Activated B cell treated with CpG ODN at 0.5 μM for 24 hours (primary cell): ENCODE results near the gene SDC1. TPM values are rescaled to one million over a fixed set of nuclear protein-coding genes. Genes with fewer than 3 reads are reported as not detected.

ENCODE experiments used
- ATAC-seq: fragments of 200-7000 bp; cut with Tn5 transposase; one replicate; pipeline ENCODE4 v1.10.0; 2021; ENCODE audit warnings: low read depth, mild to moderate bottlenecking, moderate library complexity
- CTCF ChIA-PET: fragments of 350-600 bp; sonication (Branson Sonifier 250); formaldehyde crosslinking; loops from one replicate; lab custom pipeline; 2021; ENCODE audit warnings: antibody characterized with exemption; lab: Charles Lee
- POLR2A ChIA-PET: fragments of 350-600 bp; sonication (Branson Sonifier 250); formaldehyde crosslinking; loops from one replicate; lab custom pipeline; 2021; ENCODE audit warnings: antibody characterized with exemption; lab: Charles Lee
- DNase-seq: peaks from one replicate; pipeline ENCODE4 v3.0.0; 2022
- H3K27ac Mint-ChIP-seq: one replicate; pipeline ENCODE4 v1.8.0; 2020; ENCODE audit warnings: mixed read lengths
- H3K27me3 Mint-ChIP-seq: one replicate; pipeline ENCODE4 v1.8.0; 2021; ENCODE audit warnings: mixed read lengths
- H3K36me3 Mint-ChIP-seq: one replicate; pipeline ENCODE4 v1.8.0; 2021; ENCODE audit warnings: low read depth, mixed read lengths
- H3K4me1 Mint-ChIP-seq: one replicate; pipeline ENCODE4 v1.8.0; 2021; ENCODE audit warnings: mixed read lengths
- H3K4me3 Mint-ChIP-seq: one replicate; pipeline ENCODE4 v1.8.0; 2020; ENCODE audit warnings: mild to moderate bottlenecking, mixed read lengths
- H3K9me3 Mint-ChIP-seq: one replicate; pipeline ENCODE4 v1.8.0; 2020; ENCODE audit warnings: mixed read lengths
- CTCF ChIP-seq: fragments of 200-600 bp; IDR thresholded peaks from one replicate; pipeline ENCODE4 v1.8.0; 2022; ENCODE audit warnings: antibody characterized with exemption, mild to moderate bottlenecking
- intact Hi-C: fragments of 100-400 bp; cut with micrococcal nuclease; formaldehyde crosslinking; loops from one replicate; pipeline ENCODE4 v1.15.1; 2024
- total RNA-seq: library from RNA; stranded (reverse); gene quantifications from 2 replicates; pipeline ENCODE4 v1.2.3, GENCODE V29; 2022

Gene SDC1
- total RNA-seq, 1 donor from 2014 or later, result not detected

- Mint-ChIP-seq H3K4me3 (no peak overlapping the region), H3K27me3 (no peaks in the 10 kb centered on the region), H3K27ac (no peak overlapping the region), H3K4me1 (peaks cover 2% of the 10 kb centered on the region), H3K9me3 (no peaks in the 10 kb centered on the region), H3K36me3 (no peaks in the 10 kb centered on the region)
- no peak for TF ChIP-seq CTCF
- intact Hi-C loops, result no loop called here
- CTCF ChIA-PET, result no interaction called here
- POLR2A ChIA-PET, result no interaction called here
- no peak for ATAC-seq
- DNase-seq, result no peak
These were observed 21.3 kb downstream of the SDC1 start for GRCh38 chr2:20203521-20204225.

- peaks cover 2% of the 10 kb centered on the region for H3K4me1 Mint-ChIP-seq
- POLR2A ChIA-PET, result no interaction called here
These were observed 21.9 kb downstream of the SDC1 start for GRCh38 chr2:20203072-20203471.

GRCh38 chr2:20201671-20202070, 23.3 kb downstream of the SDC1 start:
- H3K27me3 Mint-ChIP-seq, result no peaks in the 10 kb centered on the region
- no peak for ATAC-seq
- TF ChIP-seq CTCF, result no peak

More at GRCh38 chr2:20203072-20203471, 21.9 kb downstream of the SDC1 start:
- H3K36me3 Mint-ChIP-seq, result no peaks in the 10 kb centered on the region
- H3K9me3 Mint-ChIP-seq, result no peaks in the 10 kb centered on the region
- H3K27me3 Mint-ChIP-seq, result no peaks in the 10 kb centered on the region
- intact Hi-C loops, result no loop called here
- no peak overlapping the region for H3K27ac Mint-ChIP-seq
- DNase-seq, result no peak
- ATAC-seq, result no peak
- no peak overlapping the region for H3K4me3 Mint-ChIP-seq
- CTCF ChIA-PET, result no interaction called here
- no peak for TF ChIP-seq CTCF

GRCh38 chr2:20200697-20201555, 24.0 kb downstream of the SDC1 start:
- intact Hi-C loops, result no loop called here
- DNase-seq, result no peak
- CTCF ChIA-PET, result no interaction called here

More at GRCh38 chr2:20201671-20202070, 23.3 kb downstream of the SDC1 start:
- H3K4me1 Mint-ChIP-seq, result peaks cover 1% of the 10 kb centered on the region
- intact Hi-C loops, result no loop called here
- no peaks in the 10 kb centered on the region for H3K36me3 Mint-ChIP-seq
- H3K9me3 Mint-ChIP-seq, result no peaks in the 10 kb centered on the region
- ChIA-PET CTCF (no interaction called here), POLR2A (no interaction called here)
- no peak for DNase-seq
- H3K27ac Mint-ChIP-seq, result no peak overlapping the region
- no peak overlapping the region for H3K4me3 Mint-ChIP-seq

More at GRCh38 chr2:20200697-20201555, 24.0 kb downstream of the SDC1 start:
- no peaks in the 10 kb centered on the region for H3K9me3 Mint-ChIP-seq
- ATAC-seq, result no peak
- no peak for TF ChIP-seq CTCF
- POLR2A ChIA-PET, result no interaction called here
- H3K27me3 Mint-ChIP-seq, result no peaks in the 10 kb centered on the region
- no peaks in the 10 kb centered on the region for H3K36me3 Mint-ChIP-seq
- H3K27ac Mint-ChIP-seq, result no peak overlapping the region
- H3K4me3 Mint-ChIP-seq, result no peak overlapping the region
- H3K4me1 Mint-ChIP-seq, result no peaks in the 10 kb centered on the region
